ENCODE measurements around the gene COL6A2.
"Not testable (repeated sequence)": the region's sequence is repeated elsewhere in the genome, so short reads cannot be mapped to it uniquely, and the experiment has no call there.

Gene COL6A2

GRCh38 chr21:46130831-46131587 lies 33.1 kb downstream of the COL6A2 start:
- no peak for TF ChIP-seq POLR2A (IDR thresholded peaks at IDR 0.05; ENCODE audit: low read depth, low read length)
- no peak for DNase-seq (ENCODE audit: insufficient read length, low spot score)
- no peak for FAIRE-seq

GRCh38 chr21:46131588-46131837 lies 33.6 kb downstream of the COL6A2 start:
- no peak for TF ChIP-seq POLR2A (IDR thresholded peaks at IDR 0.05; ENCODE audit: low read depth, low read length)
- DNase-seq (ENCODE audit: insufficient read length, low spot score) (no peak), FAIRE-seq (no peak)

- no peak for FAIRE-seq
- DNase-seq (ENCODE audit: insufficient read length, low spot score), result no peak
- TF ChIP-seq POLR2A (IDR thresholded peaks at IDR 0.05; ENCODE audit: low read depth, low read length), result 0 out of 2 replicates have a peak, but pooled peaks have one; percentile 20
These were observed 34.1 kb downstream of the COL6A2 start for GRCh38 chr21:46131838-46132651.

DNA sequence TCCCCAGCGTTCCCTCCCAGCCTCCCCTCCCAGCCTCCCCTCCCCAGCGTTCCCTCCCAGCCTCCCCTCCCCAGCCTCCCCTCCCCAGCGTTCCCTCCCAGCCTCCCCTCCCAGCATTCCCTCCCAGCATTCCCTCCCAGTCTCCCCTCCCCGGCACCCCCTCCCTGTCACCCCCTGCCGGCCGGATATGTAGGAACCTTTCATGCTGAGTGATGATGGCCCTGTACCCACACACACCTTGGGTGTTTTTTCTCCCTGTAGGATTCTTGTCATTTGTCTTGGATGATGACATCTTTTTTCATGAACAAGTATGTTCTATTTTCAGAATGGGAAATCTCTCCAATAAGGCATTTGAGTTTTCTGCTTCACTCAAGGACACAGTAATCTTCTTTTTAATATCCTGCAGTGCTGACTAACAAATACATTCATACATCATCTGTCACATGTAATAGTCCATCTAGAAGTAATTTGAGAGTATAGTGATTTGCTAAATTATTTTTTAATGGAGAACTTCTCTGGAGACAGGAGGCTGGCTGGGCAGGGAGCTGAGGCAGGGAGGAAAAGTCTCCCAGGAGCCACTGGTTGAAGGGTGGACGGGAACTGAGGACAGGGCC lies 38.0 kb downstream of the COL6A2 start:
- FAIRE-seq (no peak), DNase-seq (ENCODE audit: insufficient read length, low spot score) (no peak)
- TF ChIP-seq POLR2A (IDR thresholded peaks at IDR 0.05; ENCODE audit: low read depth, low read length), result no peak

- FAIRE-seq (no peak), DNase-seq (ENCODE audit: insufficient read length, low spot score) (no peak)
- no peak for TF ChIP-seq POLR2A (IDR thresholded peaks at IDR 0.05; ENCODE audit: low read depth, low read length)
These were observed 38.9 kb downstream of the COL6A2 start for GRCh38 chr21:46136739-46137349.

- DNase-seq (ENCODE audit: insufficient read length, low spot score) (no peak), FAIRE-seq (no peak)
- TF ChIP-seq POLR2A (IDR thresholded peaks at IDR 0.05; ENCODE audit: low read depth, low read length), result no peak
These were observed 40.0 kb downstream of the COL6A2 start for GRCh38 chr21:46137908-46138307.

GRCh38 chr21:46138383-46138970 lies 40.6 kb downstream of the COL6A2 start:
- FAIRE-seq (no peak), DNase-seq (ENCODE audit: insufficient read length, low spot score) (no peak)
- TF ChIP-seq POLR2A (IDR thresholded peaks at IDR 0.05; ENCODE audit: low read depth, low read length), result no peak

GRCh38 chr21:46139686-46140085 lies 41.8 kb downstream of the COL6A2 start:
- FAIRE-seq, result no peak
- TF ChIP-seq POLR2A (IDR thresholded peaks at IDR 0.05; ENCODE audit: low read depth, low read length), result no peak

DNA sequence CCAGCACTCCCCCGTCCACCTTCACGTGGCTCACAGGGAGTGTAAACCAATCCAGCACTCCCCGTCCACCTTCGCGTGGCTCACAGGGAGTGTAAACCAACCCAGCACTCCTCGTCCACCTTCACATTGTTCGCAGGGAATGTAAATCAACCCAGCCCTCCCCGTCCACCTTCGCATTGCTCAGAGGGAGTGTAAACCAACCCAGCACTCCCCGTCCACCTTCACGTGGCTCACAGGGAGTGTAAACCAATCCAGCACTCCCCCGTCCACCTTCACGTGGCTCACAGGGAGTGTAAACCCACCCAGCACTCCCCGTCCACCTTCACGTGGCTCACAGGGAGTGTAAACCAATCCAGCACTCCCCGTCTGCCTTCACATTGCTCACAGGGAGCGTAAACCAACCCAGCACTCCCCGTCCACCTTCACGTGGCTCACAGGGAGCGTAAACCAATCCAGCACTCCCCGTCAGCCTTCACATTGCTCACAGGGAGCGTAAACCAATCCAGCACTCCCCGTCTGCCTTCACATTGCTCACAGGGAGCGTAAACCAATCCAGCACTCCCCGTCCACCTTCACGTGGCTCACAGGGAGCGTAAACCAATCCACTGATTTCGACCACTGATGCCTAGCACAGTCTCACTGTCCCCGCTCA lies 42.6 kb downstream of the COL6A2 start:
- DNase-seq (ENCODE audit: insufficient read length, low spot score); FAIRE-seq: not testable (repeated sequence)

More at GRCh38 chr21:46139686-46140085, 41.8 kb downstream of the COL6A2 start:
- no peak for DNase-seq (ENCODE audit: insufficient read length, low spot score)

GRCh38 chr21:46141767-46142581 lies 44.1 kb downstream of the COL6A2 start:
- DNase-seq (ENCODE audit: insufficient read length, low spot score) (no peak), FAIRE-seq (no peak)
- no peak for TF ChIP-seq POLR2A (IDR thresholded peaks at IDR 0.05; ENCODE audit: low read depth, low read length)

GRCh38 chr21:46142582-46143473 lies 44.9 kb downstream of the COL6A2 start:
- no peak for TF ChIP-seq POLR2A (IDR thresholded peaks at IDR 0.05; ENCODE audit: low read depth, low read length)
- no peak for FAIRE-seq
- no peak for DNase-seq (ENCODE audit: insufficient read length, low spot score)

Data from H54 (cell line).